GM19452 (cell line): ENCODE results near the gene NPIPB13.
"Not testable (repeated sequence)": the region's sequence is repeated elsewhere in the genome, so short reads cannot be mapped to it uniquely, and the experiment has no call there.

Experiments
- ATAC-seq: cut with Tn5 transposase; IDR thresholded peaks from one replicate; pipeline ENCODE4 v1.9.1; 2021; ENCODE audit not compliant: unreplicated experiment

The NPIPB13 gene

DNA sequence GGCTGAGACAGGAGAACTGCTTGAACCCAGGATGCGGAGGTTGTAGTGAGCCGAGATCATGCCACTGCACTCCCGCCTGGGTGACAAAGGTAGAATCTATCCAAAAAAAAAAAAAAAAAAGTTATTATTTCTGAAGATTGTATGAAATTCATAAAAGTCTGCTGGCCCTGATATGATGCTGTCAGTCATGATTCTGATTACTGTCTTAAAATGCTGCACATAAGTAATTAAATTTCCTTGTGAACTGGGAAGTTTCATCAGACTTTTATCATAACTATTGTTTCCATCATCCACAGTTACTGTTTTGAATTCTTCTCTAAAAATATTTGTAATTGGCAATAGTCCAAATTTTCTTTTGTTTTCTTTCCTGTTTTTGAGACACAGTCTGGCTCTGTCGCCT, at the start of gene NPIPB13:
TSS of gene NPIPB13 (minus strand) at position 101 of the 400 bp plus-strand sequence. CDS start 2,906 bp downstream, outside the sequence.
- ATAC-seq = not testable (repeated sequence)

DNA sequence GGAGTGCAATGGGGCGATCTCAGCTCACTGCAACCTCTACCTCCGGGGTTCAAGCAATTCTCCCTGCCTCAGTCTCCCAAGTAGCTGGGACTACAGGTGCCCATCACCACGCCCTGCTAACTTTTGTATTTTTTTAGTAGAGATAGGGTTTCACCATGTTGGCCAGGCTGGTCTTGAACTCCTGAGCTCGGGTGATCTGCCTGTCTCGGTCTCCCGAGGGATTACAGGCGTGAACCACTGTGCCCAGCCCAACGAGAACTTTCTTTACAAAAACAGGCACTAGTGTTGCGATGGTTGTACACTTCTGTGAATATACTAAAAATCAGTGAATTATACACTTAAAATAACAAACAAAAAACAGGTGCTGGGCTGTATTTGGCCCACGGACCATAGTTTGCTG, 34.1 kb upstream of the NPIPB13 start:
- not testable (repeated sequence) for ATAC-seq

DNA sequence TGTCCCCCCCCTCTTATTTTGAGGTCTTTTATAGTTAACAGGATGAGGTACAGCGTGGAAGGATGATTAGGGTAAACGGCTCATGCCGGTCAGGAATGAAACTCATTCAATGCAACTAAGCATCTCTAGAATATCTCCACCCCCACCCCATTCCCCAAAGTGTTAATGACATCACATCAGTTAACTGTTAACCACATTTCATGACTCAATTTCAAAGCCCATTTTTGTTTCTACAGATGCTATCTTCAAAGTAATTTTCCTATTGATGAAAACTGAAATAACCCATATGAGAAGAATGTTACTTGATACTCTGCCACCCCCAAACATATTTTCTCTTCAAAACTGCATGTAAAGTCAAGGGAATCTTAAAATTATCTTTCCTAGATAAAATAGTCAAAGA, 30.2 kb upstream of the NPIPB13 start:
- ATAC-seq = not testable (repeated sequence)

- ATAC-seq = not testable (repeated sequence)
These were observed 31.2 kb downstream of the NPIPB13 start for GRCh38 chr16:30217082-30217481.

DNA sequence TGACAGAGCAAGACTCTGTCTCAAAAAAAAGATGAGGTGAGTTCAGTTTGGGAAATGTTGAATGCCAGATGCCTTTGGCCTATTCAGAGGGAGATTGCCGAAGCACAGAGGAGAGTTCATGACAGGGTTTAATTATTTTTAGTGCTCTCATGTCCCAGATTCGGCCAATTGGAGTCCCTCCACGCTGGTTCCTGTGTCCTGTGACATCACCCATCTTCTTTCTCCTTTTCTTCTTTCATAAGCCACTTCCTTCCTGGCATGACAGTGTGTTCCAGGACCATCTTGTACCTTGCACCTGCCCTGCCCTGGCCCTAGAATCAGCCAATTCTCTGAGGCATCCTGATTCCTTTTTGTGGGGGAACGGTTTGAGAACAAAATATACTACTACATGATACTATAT, 36.9 kb downstream of the NPIPB13 start:
- ATAC-seq = not testable (repeated sequence)

DNA sequence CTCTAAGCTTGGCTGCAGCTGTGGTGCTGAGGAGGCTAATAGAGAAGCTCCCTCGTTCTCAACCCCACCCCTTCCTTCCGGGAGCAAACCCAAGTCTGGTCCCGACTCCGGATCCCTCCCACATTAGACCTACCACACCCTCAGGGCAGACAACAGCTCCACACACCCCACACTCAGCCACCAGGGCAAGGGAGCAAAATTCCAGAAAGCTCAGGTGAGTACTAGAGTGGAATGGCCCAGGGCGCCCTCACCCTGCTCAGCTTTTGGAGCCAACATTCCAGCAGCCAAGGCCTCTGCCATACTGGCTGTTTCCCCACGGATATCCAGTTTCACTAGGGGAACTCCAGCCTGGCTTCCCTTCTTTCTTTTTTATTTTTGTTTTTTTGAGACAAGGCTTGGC, 39.2 kb downstream of the NPIPB13 start:
- ATAC-seq = not testable (repeated sequence)

GRCh38 chr16:30207063-30207704, 41.1 kb downstream of the NPIPB13 start:
- ATAC-seq = not testable (repeated sequence)

- ATAC-seq = not testable (repeated sequence)
These were observed 42.0 kb downstream of the NPIPB13 start for GRCh38 chr16:30206252-30206651.

GRCh38 chr16:30205541-30206236, 42.6 kb downstream of the NPIPB13 start:
- not testable (repeated sequence) for ATAC-seq

DNA sequence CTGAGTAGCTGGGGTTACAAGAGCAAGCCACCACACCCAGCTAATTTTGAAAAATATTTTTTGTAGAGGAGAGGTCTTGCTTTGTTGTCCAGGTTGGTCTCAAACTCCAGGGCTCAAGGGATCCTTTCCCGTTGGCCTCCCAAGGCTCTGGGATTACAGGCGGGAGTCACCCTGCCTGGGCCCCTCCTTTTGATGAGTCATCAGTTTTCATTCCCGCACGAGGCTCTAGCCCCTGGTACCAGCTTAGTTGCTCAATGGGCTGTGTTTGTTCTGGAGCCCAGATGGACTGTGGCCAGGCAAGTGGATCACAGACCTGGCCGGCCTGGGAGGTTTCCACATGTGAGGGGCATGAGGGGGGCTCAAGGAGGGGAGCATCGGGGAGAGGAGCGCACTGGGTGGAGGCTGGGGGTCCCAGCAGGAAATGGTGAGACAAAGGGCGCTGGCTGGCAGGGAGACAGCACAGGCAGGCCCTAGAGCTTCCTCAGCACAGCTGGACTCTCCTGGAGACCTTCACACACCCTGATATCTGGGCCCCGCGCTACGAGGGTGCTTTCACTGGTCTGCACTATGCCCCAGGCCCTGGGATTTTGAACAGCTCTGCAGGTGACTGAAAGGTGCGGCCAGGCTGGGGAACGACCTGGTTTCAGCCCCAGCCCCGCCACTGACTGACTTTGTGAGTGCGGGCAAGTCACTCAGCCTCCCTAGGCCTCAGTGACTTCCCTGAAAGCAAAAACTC, 48.5 kb downstream of the NPIPB13 start:
- ATAC-seq = not testable (repeated sequence)

DNA sequence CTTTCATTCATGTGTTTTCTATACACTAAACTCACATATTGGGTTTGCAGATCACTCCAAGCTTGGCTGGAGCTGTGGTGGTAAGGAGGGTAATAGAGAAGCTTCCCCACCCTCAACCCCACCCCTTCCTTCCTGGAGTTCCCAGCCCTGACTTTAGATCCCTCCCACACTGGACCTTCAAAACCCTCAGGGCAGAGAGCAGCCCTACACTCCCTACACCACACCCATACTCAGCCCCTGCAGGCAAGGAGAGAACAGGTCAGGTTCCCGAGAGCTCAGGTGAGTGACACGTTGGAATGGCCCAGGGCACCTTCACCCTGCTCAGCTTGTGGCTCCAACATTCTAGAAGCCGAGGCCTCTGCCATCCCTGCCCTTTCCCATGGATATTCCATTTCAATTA, 49.2 kb downstream of the NPIPB13 start, which contains the start of gene SULT1A3:
TSS of gene SULT1A3 (plus strand) at position 207 of the 400 bp plus-strand sequence. CDS start 1,474 bp downstream, outside the sequence.
- ATAC-seq = not testable (repeated sequence)
